ENCODE measurements around the gene GSDME.

GSDME gene

GRCh38 chr7:24762771-24763170 is 5.5 kb upstream of the GSDME start:
- Histone ChIP-seq H3K23ac (ENCODE audit: low read length) (no peak overlapping the region), H3K4ac (ENCODE audit: low read depth, low read length) (no peak overlapping the region), H3K4me2 (ENCODE audit: low read length) (no peak overlapping the region), H3K27me3 (ENCODE audit: insufficient read depth, low read length, poor library complexity) (peaks cover 7% of the 10 kb centered on the region), H2AK5ac (ENCODE audit: low read length) (no peak overlapping the region), H4K5ac (ENCODE audit: low read length) (no peak overlapping the region), H3K79me2 (ENCODE audit: control insufficient read depth, insufficient read depth, low read length) (no peaks in the 10 kb centered on the region), H3K4me3 (ENCODE audit: low read length) (no peak overlapping the region), H2BK120ac (ENCODE audit: low read depth, low read length) (no peak overlapping the region), H3K56ac (ENCODE audit: low read length) (no peak overlapping the region), H3K18ac (ENCODE audit: low read length) (no peak overlapping the region), H2BK15ac (replicated peaks; ENCODE audit: low read depth) (no peak overlapping the region), H3K27ac (ENCODE audit: low read depth, low read length) (no peak overlapping the region), H3K79me1 (ENCODE audit: low read length) (no peaks in the 10 kb centered on the region), H3K36me3 (ENCODE audit: control insufficient read depth, insufficient read depth, low read length) (no peaks in the 10 kb centered on the region), H3K9ac (ENCODE audit: low read length) (no peak overlapping the region), H4K8ac (ENCODE audit: low read depth, low read length) (no peak overlapping the region), H3K4me1 (ENCODE audit: control insufficient read depth, low read depth, low read length) (no peaks in the 10 kb centered on the region), H2BK5ac (ENCODE audit: low read length) (no peak overlapping the region)
- WGBS (ENCODE audit: extremely low coverage, insufficient coverage, low lambda C conversion rate), result no CpG with 5 or more reads among the region's 7 CpGs
- DNase-seq, result no peak

GRCh38 chr7:24760968-24761367 is 3.7 kb upstream of the GSDME start:
- H3K27me3 ChIP-seq (ENCODE audit: insufficient read depth, low read length, poor library complexity), result peaks cover 14% of the 10 kb centered on the region
- H3K4me1 ChIP-seq (ENCODE audit: control insufficient read depth, low read depth, low read length), result no peaks in the 10 kb centered on the region
- no peak overlapping the region for H3K4me3 ChIP-seq (ENCODE audit: low read length)
- no peak overlapping the region for H4K8ac ChIP-seq (ENCODE audit: low read depth, low read length)
- no peak overlapping the region for H3K4me2 ChIP-seq (ENCODE audit: low read length)
- no peaks in the 10 kb centered on the region for H3K79me2 ChIP-seq (ENCODE audit: control insufficient read depth, insufficient read depth, low read length)
- no peaks in the 10 kb centered on the region for H3K79me1 ChIP-seq (ENCODE audit: low read length)
- WGBS (ENCODE audit: extremely low coverage, insufficient coverage, low lambda C conversion rate), result no CpG with 5 or more reads among the region's 1 CpG
- no peak overlapping the region for H3K9ac ChIP-seq (ENCODE audit: low read length)
- H2BK15ac ChIP-seq (replicated peaks; ENCODE audit: low read depth), result no peak overlapping the region
- no peak overlapping the region for H2BK120ac ChIP-seq (ENCODE audit: low read depth, low read length)
- no peak overlapping the region for H3K4ac ChIP-seq (ENCODE audit: low read depth, low read length)
- H3K36me3 ChIP-seq (ENCODE audit: control insufficient read depth, insufficient read depth, low read length), result no peaks in the 10 kb centered on the region
- H3K56ac ChIP-seq (ENCODE audit: low read length), result no peak overlapping the region
- no peak overlapping the region for H3K23ac ChIP-seq (ENCODE audit: low read length)
- H2AK5ac ChIP-seq (ENCODE audit: low read length), result no peak overlapping the region
- H4K5ac ChIP-seq (ENCODE audit: low read length), result no peak overlapping the region
- DNase-seq, result no peak
- H3K27ac ChIP-seq (ENCODE audit: low read depth, low read length), result no peak overlapping the region
- H2BK5ac ChIP-seq (ENCODE audit: low read length), result no peak overlapping the region
- no peak overlapping the region for H3K18ac ChIP-seq (ENCODE audit: low read length)

- peak overlapping the region; percentile 25 for H3K18ac ChIP-seq (ENCODE audit: low read length)
- H3K27ac ChIP-seq (ENCODE audit: low read depth, low read length), result no peak overlapping the region
- H3K79me1 ChIP-seq (ENCODE audit: low read length), result no peaks in the 10 kb centered on the region
- H3K4me3 ChIP-seq (ENCODE audit: low read length), result peak overlapping the region; percentile 56
- no peak overlapping the region for H3K4ac ChIP-seq (ENCODE audit: low read depth, low read length)
- no peak overlapping the region for H4K5ac ChIP-seq (ENCODE audit: low read length)
- no CpG with 5 or more reads among the region's 54 CpGs for WGBS (ENCODE audit: extremely low coverage, insufficient coverage, low lambda C conversion rate)
- H2AK5ac ChIP-seq (ENCODE audit: low read length), result no peak overlapping the region
- no peak overlapping the region for H3K23ac ChIP-seq (ENCODE audit: low read length)
- no peak overlapping the region for H2BK5ac ChIP-seq (ENCODE audit: low read length)
- H3K79me2 ChIP-seq (ENCODE audit: control insufficient read depth, insufficient read depth, low read length), result no peaks in the 10 kb centered on the region
- peak; percentile 14 for DNase-seq
- H3K9ac ChIP-seq (ENCODE audit: low read length), result peak overlapping the region; percentile 74
- H2BK120ac ChIP-seq (ENCODE audit: low read depth, low read length), result no peak overlapping the region
- H3K4me1 ChIP-seq (ENCODE audit: control insufficient read depth, low read depth, low read length), result no peaks in the 10 kb centered on the region
- no peak overlapping the region for H2BK15ac ChIP-seq (replicated peaks; ENCODE audit: low read depth)
- peak overlapping the region; percentile 88 for H3K56ac ChIP-seq (ENCODE audit: low read length)
- peaks cover 15% of the 10 kb centered on the region for H3K27me3 ChIP-seq (ENCODE audit: insufficient read depth, low read length, poor library complexity)
- H3K4me2 ChIP-seq (ENCODE audit: low read length), result peak overlapping the region; percentile 65
- H3K36me3 ChIP-seq (ENCODE audit: control insufficient read depth, insufficient read depth, low read length), result no peaks in the 10 kb centered on the region
- H4K8ac ChIP-seq (ENCODE audit: low read depth, low read length), result no peak overlapping the region
Measured at GRCh38 chr7:24756545-24757352, 515 bp downstream of the GSDME start.

GRCh38 chr7:24755541-24756407 is 1.5 kb downstream of the GSDME start:
- peaks cover 15% of the 10 kb centered on the region for H3K27me3 ChIP-seq (ENCODE audit: insufficient read depth, low read length, poor library complexity)
- H3K4me3 ChIP-seq (ENCODE audit: low read length), result no peak overlapping the region
- no peak for DNase-seq
- H2BK15ac ChIP-seq (replicated peaks; ENCODE audit: low read depth), result no peak overlapping the region
- H3K23ac ChIP-seq (ENCODE audit: low read length), result no peak overlapping the region
- no peak overlapping the region for H3K18ac ChIP-seq (ENCODE audit: low read length)
- H2BK120ac ChIP-seq (ENCODE audit: low read depth, low read length), result no peak overlapping the region
- H4K5ac ChIP-seq (ENCODE audit: low read length), result no peak overlapping the region
- H2BK5ac ChIP-seq (ENCODE audit: low read length), result no peak overlapping the region
- no peaks in the 10 kb centered on the region for H3K79me2 ChIP-seq (ENCODE audit: control insufficient read depth, insufficient read depth, low read length)
- no peak overlapping the region for H3K27ac ChIP-seq (ENCODE audit: low read depth, low read length)
- H3K4me2 ChIP-seq (ENCODE audit: low read length), result no peak overlapping the region
- no peak overlapping the region for H4K8ac ChIP-seq (ENCODE audit: low read depth, low read length)
- WGBS (ENCODE audit: extremely low coverage, insufficient coverage, low lambda C conversion rate), result no CpG with 5 or more reads among the region's 12 CpGs
- no peaks in the 10 kb centered on the region for H3K4me1 ChIP-seq (ENCODE audit: control insufficient read depth, low read depth, low read length)
- no peak overlapping the region for H2AK5ac ChIP-seq (ENCODE audit: low read length)
- H3K79me1 ChIP-seq (ENCODE audit: low read length), result no peaks in the 10 kb centered on the region
- no peaks in the 10 kb centered on the region for H3K36me3 ChIP-seq (ENCODE audit: control insufficient read depth, insufficient read depth, low read length)
- no peak overlapping the region for H3K9ac ChIP-seq (ENCODE audit: low read length)
- no peak overlapping the region for H3K56ac ChIP-seq (ENCODE audit: low read length)
- H3K4ac ChIP-seq (ENCODE audit: low read depth, low read length), result no peak overlapping the region

GRCh38 chr7:24754906-24755506 is 2.3 kb downstream of the GSDME start:
- Histone ChIP-seq H2BK15ac (replicated peaks; ENCODE audit: low read depth) (no peak overlapping the region), H2BK120ac (ENCODE audit: low read depth, low read length) (no peak overlapping the region), H3K18ac (ENCODE audit: low read length) (no peak overlapping the region), H2AK5ac (ENCODE audit: low read length) (no peak overlapping the region), H3K4me2 (ENCODE audit: low read length) (no peak overlapping the region), H3K23ac (ENCODE audit: low read length) (no peak overlapping the region), H3K9ac (ENCODE audit: low read length) (no peak overlapping the region), H3K36me3 (ENCODE audit: control insufficient read depth, insufficient read depth, low read length) (no peaks in the 10 kb centered on the region), H3K4me3 (ENCODE audit: low read length) (no peak overlapping the region), H3K79me1 (ENCODE audit: low read length) (no peaks in the 10 kb centered on the region), H3K79me2 (ENCODE audit: control insufficient read depth, insufficient read depth, low read length) (no peaks in the 10 kb centered on the region), H3K27ac (ENCODE audit: low read depth, low read length) (no peak overlapping the region), H4K8ac (ENCODE audit: low read depth, low read length) (no peak overlapping the region), H3K56ac (ENCODE audit: low read length) (no peak overlapping the region), H3K27me3 (ENCODE audit: insufficient read depth, low read length, poor library complexity) (peaks cover 15% of the 10 kb centered on the region), H3K4ac (ENCODE audit: low read depth, low read length) (no peak overlapping the region), H4K5ac (ENCODE audit: low read length) (no peak overlapping the region), H2BK5ac (ENCODE audit: low read length) (no peak overlapping the region), H3K4me1 (ENCODE audit: control insufficient read depth, low read depth, low read length) (no peaks in the 10 kb centered on the region)
- WGBS (ENCODE audit: extremely low coverage, insufficient coverage, low lambda C conversion rate), result no CpG with 5 or more reads among the region's 3 CpGs
- DNase-seq, result no peak

Data from mesendoderm (in vitro differentiated cells).